Caco-2 (cell line): ENCODE data around the gene IZUMO4. TPM values are rescaled to one million over a fixed set of nuclear protein-coding genes. Genes with fewer than 3 reads are reported as not detected.

Experiments used
- Bru-seq: library from RNA; stranded (reverse); fragments of 400-500 nt; gene quantifications from one replicate; lab custom pipeline; 2021; lab: Mats Ljungman, UMichigan
- BruChase-seq, 2 experiments: library from RNA; stranded (reverse); fragments of 400-500 nt; gene quantifications; one replicate each; lab custom pipeline; 2021; lab: Mats Ljungman, UMichigan
- BruUV-seq: library from RNA; stranded (reverse); fragments of 400-500 nt; replicated peaks from 2 replicates; lab custom pipeline; 2021; lab: Mats Ljungman, UMichigan
- CTCF ChIA-PET: fragments of 300-600 bp; sonication (Branson Sonifier 250); formaldehyde crosslinking; loops from one replicate; lab custom pipeline; 2022; ENCODE audit warnings: antibody characterized with exemption; lab: Charles Lee
- POLR2A ChIA-PET: fragments of 300-600 bp; sonication (Branson Sonifier 250); formaldehyde crosslinking; loops from one replicate; lab custom pipeline; 2022; ENCODE audit warnings: antibody characterized with exemption; lab: Charles Lee
- DNase-seq, 2 experiments: peaks; one replicate each; pipeline versions ENCODE4 v3.0.0 to v3.0.0-alpha.2; 2020 to 2022
- H3K27me3 ChIP-seq: replicated peaks from 2 replicates; pipeline ENCODE4 v1.6.0; 2011; ENCODE audit warnings: low read length; ENCODE audit not compliant: control insufficient read depth, insufficient read depth
- H3K36me3 ChIP-seq: 2 replicates; pipeline ENCODE4 v1.5.1; 2011; ENCODE audit warnings: low read length; ENCODE audit not compliant: control insufficient read depth, insufficient read depth
- H3K4me1 ChIP-seq: fragments of 250-450 bp; sonication (Bioruptor Pico); 2 replicates; pipeline ENCODE4 v1.5.1; 2020; ENCODE audit warnings: mild to moderate bottlenecking
- H3K4me3 ChIP-seq: 2 replicates; pipeline ENCODE4 v1.5.1; 2011; ENCODE audit warnings: low read depth, mild to moderate bottlenecking, control low read depth, low read length
- H3K9me3 ChIP-seq: fragments of 250-450 bp; sonication (Bioruptor Pico); 2 replicates; pipeline ENCODE4 v1.5.1; 2020; ENCODE audit warnings: mild to moderate bottlenecking, moderate library complexity
- H3K27ac Mint-ChIP-seq: one replicate; pipeline ENCODE4 v1.8.0; 2022; ENCODE audit warnings: mixed read lengths; ENCODE audit not compliant: unreplicated experiment
- H3K27me3 Mint-ChIP-seq: one replicate; pipeline ENCODE4 v1.8.0; 2022; ENCODE audit warnings: mixed read lengths; ENCODE audit not compliant: insufficient read depth, unreplicated experiment
- H3K36me3 Mint-ChIP-seq: one replicate; pipeline ENCODE4 v1.8.0; 2022; ENCODE audit warnings: mild to moderate bottlenecking, mixed read lengths; ENCODE audit not compliant: insufficient read depth, unreplicated experiment
- H3K4me1 Mint-ChIP-seq: one replicate; pipeline ENCODE4 v1.8.0; 2022; ENCODE audit warnings: low read depth, mixed read lengths; ENCODE audit not compliant: unreplicated experiment
- H3K4me3 Mint-ChIP-seq: one replicate; pipeline ENCODE4 v1.8.0; 2022; ENCODE audit warnings: mild to moderate bottlenecking, moderate library complexity, mixed read lengths; ENCODE audit not compliant: unreplicated experiment
- H3K9me3 Mint-ChIP-seq: one replicate; pipeline ENCODE4 v1.8.0; 2022; ENCODE audit warnings: mixed read lengths; ENCODE audit not compliant: unreplicated experiment
- intact Hi-C: fragments of 100-400 bp; cut with micrococcal nuclease; formaldehyde crosslinking; loops from one replicate; pipeline ENCODE4 v1.10.0; 2022; ENCODE audit not compliant: unreplicated experiment
- long read RNA-seq: library from polyadenylated mRNA; stranded (forward); transcript quantifications from one replicate; pipeline ENCODE4 v2.0.0, GENCODE V29; 2022
- total RNA-seq: library from RNA; stranded (reverse); gene quantifications from 2 replicates; pipeline ENCODE4 v1.2.3, GENCODE V29; 2022
- TF ChIP-seq, protein P1 (sequence below), 2 experiments: fragments of 200-600 bp in 1 of 2; IDR thresholded peaks; 1 replicate in 1 of 2; 2 replicates in 1 of 2; pipeline versions ENCODE4 v1.5.1 to v1.8.0; 2011 to 2022; ENCODE audit warnings: antibody characterized with exemption in 1 of 2, control low read depth in 1 of 2, inconsistent platforms in 1 of 2, low read depth in 1 of 2, low read length in 1 of 2, mild to moderate bottlenecking in 1 of 2, moderate library complexity in 1 of 2; ENCODE audit not compliant: insufficient read depth in 1 of 2, severe bottlenecking in 1 of 2, unreplicated experiment in 1 of 2

Gene IZUMO4, protein sequence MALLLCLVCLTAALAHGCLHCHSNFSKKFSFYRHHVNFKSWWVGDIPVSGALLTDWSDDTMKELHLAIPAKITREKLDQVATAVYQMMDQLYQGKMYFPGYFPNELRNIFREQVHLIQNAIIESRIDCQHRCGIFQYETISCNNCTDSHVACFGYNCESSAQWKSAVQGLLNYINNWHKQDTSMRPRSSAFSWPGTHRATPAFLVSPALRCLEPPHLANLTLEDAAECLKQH
- total RNA-seq (1.1 and 1.6 TPM in 2 replicates), Bru-seq, nascent RNA (percentile 15 among the genes with signal in this experiment), BruChase-seq, experiment 1, labeled RNA remaining after a 2-hour chase (percentile 16 among the genes with signal in this experiment), BruChase-seq, experiment 2, labeled RNA remaining after a 6-hour chase (percentile 17 among the genes with signal in this experiment)
- long read RNA-seq = 0 reads

DNA sequence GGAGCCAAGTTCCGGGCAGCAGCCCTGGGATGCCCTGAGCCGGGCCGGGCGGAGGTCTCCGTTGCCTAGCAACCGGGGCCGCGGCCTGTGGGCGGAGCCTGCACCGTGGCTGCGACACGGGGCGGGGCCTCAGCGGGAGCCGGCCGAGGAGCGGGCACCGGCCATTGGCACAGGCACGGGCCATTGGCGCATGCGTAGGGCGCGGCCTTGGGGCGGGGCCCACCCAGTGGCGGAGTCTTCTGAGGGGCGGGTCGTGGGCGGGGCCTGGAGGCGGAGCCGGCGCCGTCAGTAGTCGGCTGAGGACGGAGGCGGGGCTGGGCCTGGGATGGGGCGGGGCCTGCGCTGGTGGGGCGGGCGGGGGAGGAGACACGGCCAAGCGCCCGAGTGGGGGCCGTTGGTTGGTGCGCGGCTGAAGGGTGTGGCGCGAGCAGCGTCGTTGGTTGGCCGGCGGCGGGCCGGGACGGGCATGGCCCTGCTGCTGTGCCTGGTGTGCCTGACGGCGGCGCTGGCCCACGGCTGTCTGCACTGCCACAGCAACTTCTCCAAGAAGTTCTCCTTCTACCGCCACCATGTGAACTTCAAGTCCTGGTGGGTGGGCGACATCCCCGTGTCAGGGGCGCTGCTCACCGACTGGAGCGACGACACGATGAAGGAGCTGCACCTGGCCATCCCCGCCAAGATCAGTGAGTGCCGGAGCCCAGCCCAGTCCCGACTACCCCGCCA lies at the start of gene IZUMO4:
TSS of gene IZUMO4 (plus strand) at position 436 of the 723 bp plus-strand sequence. CDS start at position 467, 31 bp downstream.
- intact Hi-C loops = loop anchor here (2.0 to 5.0 kb wide), 2 partner anchors 34 to 54 kb away; partner anchors contain the start of gene AP3D1
- DNase-seq = peak; percentile 97 to 98
- H3K9me3 Mint-ChIP-seq = no peaks in the 10 kb centered on the region
- Histone ChIP-seq H3K27me3 (no peaks in the 10 kb centered on the region), H3K36me3 (no peaks in the 10 kb centered on the region), H3K4me3 (peak within 1 kb of the TSS; percentile 69), H3K9me3 (no peaks in the 10 kb centered on the region), H3K4me1 (peaks cover 8% of the 10 kb centered on the region)
- ChIA-PET POLR2A (interaction anchor here (0.9 kb wide), 1 partner anchor 36 kb away, joined by 3 read pairs; no protein-coding TSS in a partner anchor), CTCF (no interaction called here)
- peak within 1 kb of the TSS; percentile 82 for H3K4me3 Mint-ChIP-seq
- no TSS peak for BruUV-seq
- TF ChIP-seq, protein P1, sequence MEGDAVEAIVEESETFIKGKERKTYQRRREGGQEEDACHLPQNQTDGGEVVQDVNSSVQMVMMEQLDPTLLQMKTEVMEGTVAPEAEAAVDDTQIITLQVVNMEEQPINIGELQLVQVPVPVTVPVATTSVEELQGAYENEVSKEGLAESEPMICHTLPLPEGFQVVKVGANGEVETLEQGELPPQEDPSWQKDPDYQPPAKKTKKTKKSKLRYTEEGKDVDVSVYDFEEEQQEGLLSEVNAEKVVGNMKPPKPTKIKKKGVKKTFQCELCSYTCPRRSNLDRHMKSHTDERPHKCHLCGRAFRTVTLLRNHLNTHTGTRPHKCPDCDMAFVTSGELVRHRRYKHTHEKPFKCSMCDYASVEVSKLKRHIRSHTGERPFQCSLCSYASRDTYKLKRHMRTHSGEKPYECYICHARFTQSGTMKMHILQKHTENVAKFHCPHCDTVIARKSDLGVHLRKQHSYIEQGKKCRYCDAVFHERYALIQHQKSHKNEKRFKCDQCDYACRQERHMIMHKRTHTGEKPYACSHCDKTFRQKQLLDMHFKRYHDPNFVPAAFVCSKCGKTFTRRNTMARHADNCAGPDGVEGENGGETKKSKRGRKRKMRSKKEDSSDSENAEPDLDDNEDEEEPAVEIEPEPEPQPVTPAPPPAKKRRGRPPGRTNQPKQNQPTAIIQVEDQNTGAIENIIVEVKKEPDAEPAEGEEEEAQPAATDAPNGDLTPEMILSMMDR (IDR thresholded peaks at IDR 0.05; ENCODE audit: insufficient read depth in 1 of 2, low read depth in 1 of 2, low read length in 1 of 2, severe bottlenecking in 1 of 2, unreplicated experiment in 1 of 2) = peak in 1 of 2 experiments; percentile 28
- H3K27ac Mint-ChIP-seq = peak within 1 kb of the TSS; percentile 88
- H3K4me1 Mint-ChIP-seq = no peaks in the 10 kb centered on the region
- no peaks in the 10 kb centered on the region for H3K27me3 Mint-ChIP-seq
- peaks cover 54% of the 10 kb centered on the region for H3K36me3 Mint-ChIP-seq

DNA sequence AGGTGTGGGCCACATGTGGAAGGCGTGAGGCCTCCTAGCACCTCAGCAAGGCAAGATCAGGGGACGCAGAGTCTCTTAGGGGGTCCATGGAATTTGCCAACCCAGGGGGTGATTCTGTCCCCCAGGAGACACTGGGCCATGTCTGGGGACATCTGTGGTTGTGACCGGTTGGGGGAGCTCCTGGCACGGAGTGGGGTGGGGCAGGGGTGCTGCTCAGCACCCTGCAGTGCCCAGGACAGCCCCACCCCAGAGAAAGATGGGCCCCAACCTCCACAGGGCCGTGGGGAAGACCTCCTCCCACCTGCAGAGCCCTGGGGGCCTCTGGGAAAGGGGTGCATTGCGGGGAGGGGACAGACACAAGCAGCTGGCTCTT lies 49.7 kb upstream of the IZUMO4 start:
- TF ChIP-seq, protein P1 (IDR thresholded peaks at IDR 0.05; ENCODE audit: insufficient read depth in 1 of 2, low read depth in 1 of 2, low read length in 1 of 2, severe bottlenecking in 1 of 2, unreplicated experiment in 1 of 2) = no peak
- Mint-ChIP-seq H3K9me3 (no peaks in the 10 kb centered on the region), H3K36me3 (peaks cover 42% of the 10 kb centered on the region), H3K4me1 (no peaks in the 10 kb centered on the region), H3K4me3 (no peak overlapping the region), H3K27me3 (no peaks in the 10 kb centered on the region), H3K27ac (no peak overlapping the region)
- no TSS peak for BruUV-seq
- Histone ChIP-seq H3K4me3 (no peak overlapping the region), H3K27me3 (no peaks in the 10 kb centered on the region), H3K4me1 (peaks cover 18% of the 10 kb centered on the region), H3K36me3 (peaks cover 4% of the 10 kb centered on the region), H3K9me3 (no peaks in the 10 kb centered on the region)
- POLR2A ChIA-PET = interaction anchor here (0.6 kb wide), 1 partner anchor 99 kb away, joined by 3 read pairs; no protein-coding TSS in a partner anchor
- intact Hi-C loops = no loop called here
- CTCF ChIA-PET = no interaction called here
- DNase-seq = no peak

DNA sequence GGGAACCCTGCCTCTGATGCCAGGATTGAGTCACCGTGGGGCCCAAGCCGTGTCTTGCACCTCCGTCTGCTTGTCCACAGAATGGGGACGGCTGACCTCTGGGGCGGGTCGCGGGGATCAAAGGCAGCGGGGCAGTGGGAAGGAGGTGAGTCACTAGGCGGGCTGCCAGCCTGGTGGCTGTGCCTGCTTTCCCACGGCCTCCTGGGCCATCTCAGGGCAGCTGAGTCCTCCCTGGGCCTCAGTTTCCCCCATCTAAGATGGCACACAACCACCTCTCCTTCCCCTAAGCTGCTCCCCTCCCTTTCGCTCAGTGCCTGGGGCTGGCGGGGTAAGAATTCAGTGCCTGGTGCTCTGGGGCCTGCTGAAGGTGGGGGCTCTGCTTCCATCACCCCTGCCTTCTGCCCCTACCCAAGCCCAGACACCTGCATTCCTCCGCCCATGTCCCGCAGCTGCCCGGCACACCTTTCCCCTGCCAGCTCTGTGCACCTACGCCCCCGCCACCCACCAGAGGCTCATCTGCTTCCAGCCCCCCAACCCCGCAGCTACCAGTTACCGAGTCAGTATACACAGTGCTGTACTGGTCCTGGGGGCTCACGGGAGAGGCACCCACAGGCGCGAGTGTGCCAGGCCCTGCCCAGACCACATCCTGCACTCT lies 49.1 kb upstream of the IZUMO4 start:
- intact Hi-C loops = no loop called here
- DNase-seq = no peak

More for the DNA sequence above, 49.1 kb upstream of the IZUMO4 start:
- Mint-ChIP-seq H3K4me3 (no peak overlapping the region), H3K36me3 (peaks cover 37% of the 10 kb centered on the region), H3K4me1 (no peaks in the 10 kb centered on the region), H3K27me3 (no peaks in the 10 kb centered on the region), H3K9me3 (no peaks in the 10 kb centered on the region), H3K27ac (no peak overlapping the region)
- no TSS peak for BruUV-seq
- Histone ChIP-seq H3K4me1 (peaks cover 17% of the 10 kb centered on the region), H3K27me3 (no peaks in the 10 kb centered on the region), H3K36me3 (peaks cover 4% of the 10 kb centered on the region), H3K4me3 (no peak overlapping the region), H3K9me3 (no peaks in the 10 kb centered on the region)
- CTCF ChIA-PET = no interaction called here
- POLR2A ChIA-PET = interaction anchor here (0.6 kb wide), 1 partner anchor 98 kb away, joined by 3 read pairs; no protein-coding TSS in a partner anchor
- TF ChIP-seq, protein P1 (IDR thresholded peaks at IDR 0.05; ENCODE audit: insufficient read depth in 1 of 2, low read depth in 1 of 2, low read length in 1 of 2, severe bottlenecking in 1 of 2, unreplicated experiment in 1 of 2) = no peak
